GM23248 (cell line): ENCODE data around the gene AKAP13.

ENCODE experiments used
- EZH2 ChIP-seq: fragments of 200-600 bp; sonication (generic); IDR thresholded peaks from 2 replicates; pipeline ENCODE4 v1.6.1; 2018; ENCODE audit warnings: antibody characterized with exemption, mild to moderate bottlenecking; ENCODE audit not compliant: insufficient read depth, poor library complexity, severe bottlenecking
- EZH2phosphoT487 ChIP-seq: fragments of 200-600 bp; sonication (generic); IDR thresholded peaks from 2 replicates; pipeline ENCODE4 v1.6.1; 2018; ENCODE audit warnings: antibody characterized with exemption, moderate library complexity, mild to moderate bottlenecking, low read depth; ENCODE audit not compliant: insufficient read depth

- TF ChIP-seq EZH2phosphoT487 = no peak
- no peak for TF ChIP-seq EZH2
Measured at GRCh38 chr15:85737061-85737460, 356.7 kb downstream of the AKAP13 start.
